H1 (cell line): ENCODE data around the gene P2RX6. TPM values are rescaled to one million over a fixed set of nuclear protein-coding genes. Genes with fewer than 3 reads are reported as not detected.

Source experiments
- CTCF ChIA-PET: fragments of 300-600 bp; sonication (Branson Sonifier 250); formaldehyde crosslinking; loops from one replicate; lab custom pipeline; 2021; ENCODE audit not compliant: partially characterized antibody; lab: Charles Lee
- POLR2A ChIA-PET: fragments of 300-600 bp; sonication (Branson Sonifier 250); formaldehyde crosslinking; loops from one replicate; lab custom pipeline; 2021; ENCODE audit warnings: inconsistent platforms; ENCODE audit not compliant: partially characterized antibody; lab: Charles Lee
- DNase-seq, 2 experiments: peaks; one replicate each; pipeline versions ENCODE4 v3.0.0 to v3.0.0-alpha.2; 2010 to 2022; ENCODE audit warnings: low spot score in 2 of 2, low read depth in 1 of 2, mixed read lengths in 1 of 2
- FAIRE-seq: peaks from 2 replicates; lab custom pipeline; 2011; peaks lifted over from hg19 to GRCh38; lab: Jason Lieb, UNC
- H2AFZ ChIP-seq: 2 replicates; pipeline ENCODE4 v1.8.1; 2012; ENCODE audit warnings: low read length, inconsistent platforms
- H2AK5ac ChIP-seq: 2 replicates; pipeline ENCODE4 v1.6.1; 2013; ENCODE audit warnings: low read depth, low read length
- H2BK120ac ChIP-seq: replicated peaks from 2 replicates; pipeline ENCODE3; 2013; ENCODE audit warnings: low read depth, low read length, inconsistent platforms
- H2BK12ac ChIP-seq: 2 replicates; pipeline ENCODE4 v1.6.1; 2013; ENCODE audit warnings: low read depth, low read length
- H2BK15ac ChIP-seq: 2 replicates; pipeline ENCODE4 v1.6.1; 2013; ENCODE audit warnings: low read length
- H2BK20ac ChIP-seq: 2 replicates; pipeline ENCODE4 v1.6.1; 2013; ENCODE audit warnings: low read length
- H2BK5ac ChIP-seq: 2 replicates; pipeline ENCODE4 v1.6.1; 2013; ENCODE audit warnings: low read depth, low read length
- H3K14ac ChIP-seq: 2 replicates; pipeline ENCODE4 v1.6.1; 2013; ENCODE audit warnings: inconsistent platforms; ENCODE audit not compliant: insufficient read length
- H3K18ac ChIP-seq: 2 replicates; pipeline ENCODE4 v1.6.1; 2013; ENCODE audit warnings: low read length; ENCODE audit errors: extremely low read depth
- H3K23ac ChIP-seq: 2 replicates; pipeline ENCODE4 v1.6.1; 2013; ENCODE audit warnings: inconsistent platforms; ENCODE audit not compliant: insufficient read length
- H3K23me2 ChIP-seq: 2 replicates; pipeline ENCODE4 v1.6.1; 2013; ENCODE audit warnings: low read depth, low read length
- H3K27ac ChIP-seq: 2 replicates; pipeline ENCODE4 v1.6.1; 2011; ENCODE audit warnings: low read depth, low read length, inconsistent platforms
- H3K27me3 ChIP-seq, 4 experiments: replicated peaks in 1 of 4; 1 replicate in 1 of 4; 2 replicates in 3 of 4; pipeline versions ENCODE4 v1.6.1 to v1.8.1; 2011 to 2013; ENCODE audit warnings: low read length in 3 of 4, mild to moderate bottlenecking in 3 of 4, inconsistent platforms in 2 of 4, mixed read lengths in 2 of 4, moderate library complexity in 1 of 4; ENCODE audit not compliant: control insufficient read depth in 3 of 4, insufficient read depth in 3 of 4; ENCODE audit errors: extremely low read depth in 1 of 4
- H3K36me3 ChIP-seq, 4 experiments: 2 replicates each; pipeline versions ENCODE4 v1.6.1 to v1.8.1; 2011 to 2013; ENCODE audit warnings: mild to moderate bottlenecking in 4 of 4, low read length in 3 of 4, moderate library complexity in 2 of 4, control low read depth in 1 of 4, inconsistent platforms in 1 of 4; ENCODE audit not compliant: insufficient read depth in 4 of 4, control insufficient read depth in 2 of 4
- H3K4ac ChIP-seq: replicated peaks from 2 replicates; pipeline ENCODE3; 2013; ENCODE audit warnings: low read length, low read depth, mixed read lengths, inconsistent platforms; ENCODE audit not compliant: insufficient read length
- H3K4me1 ChIP-seq, 4 experiments: replicated peaks in 1 of 4; 1 replicate in 1 of 4; 2 replicates in 3 of 4; pipeline versions ENCODE4 v1.6.1 to v1.8.1; 2011 to 2013; ENCODE audit warnings: low read length in 3 of 4, inconsistent platforms in 2 of 4, mixed read lengths in 1 of 4; ENCODE audit not compliant: insufficient read depth in 4 of 4, control insufficient read depth in 3 of 4
- H3K4me2 ChIP-seq, 2 experiments: 2 replicates each; pipeline versions ENCODE4 v1.6.1 to v1.8.1; 2011 to 2013; ENCODE audit warnings: low read depth in 2 of 2, low read length in 2 of 2, control low read depth in 1 of 2, inconsistent platforms in 1 of 2, mild to moderate bottlenecking in 1 of 2; ENCODE audit not compliant: insufficient read depth in 1 of 2
- H3K4me3 ChIP-seq, 4 experiments: fragments of 200-600, 300-600 bp in 1 of 4; sonication (generic), shearing (Covaris generic), sonication (Bioruptor Twin) in 1 of 4; 2 replicates each; pipeline versions ENCODE4 v1.5.1 to v1.8.1; 2011 to 2016; ENCODE audit warnings: low read length in 4 of 4, low read depth in 3 of 4, control low read depth in 2 of 4, inconsistent platforms in 2 of 4, mild to moderate bottlenecking in 2 of 4, mixed read lengths in 1 of 4, moderate library complexity in 1 of 4; ENCODE audit not compliant: insufficient read depth in 2 of 4; ENCODE audit errors: extremely low read depth in 1 of 4
- H3K56ac ChIP-seq: replicated peaks from 2 replicates; pipeline ENCODE3; 2013; ENCODE audit warnings: low read depth, mild to moderate bottlenecking, mixed read lengths, low read length, inconsistent platforms; ENCODE audit not compliant: insufficient read length
- H3K79me1 ChIP-seq: 2 replicates; pipeline ENCODE4 v1.6.1; 2013; ENCODE audit warnings: low read depth, low read length, control low read depth
- H3K79me2 ChIP-seq, 2 experiments: 2 replicates each; pipeline versions ENCODE4 v1.6.1 to v1.8.1; 2012 to 2013; ENCODE audit warnings: low read length in 2 of 2, mild to moderate bottlenecking in 2 of 2, inconsistent platforms in 1 of 2; ENCODE audit not compliant: insufficient read depth in 2 of 2, control insufficient read depth in 1 of 2
- H3K9ac ChIP-seq, 4 experiments: replicated peaks in 1 of 4; 1 replicate in 1 of 4; 2 replicates in 3 of 4; pipeline versions ENCODE4 v1.6.1 to v1.8.1; 2011 to 2013; ENCODE audit warnings: low read depth in 3 of 4, low read length in 3 of 4, control low read depth in 2 of 4, mild to moderate bottlenecking in 2 of 4, moderate library complexity in 2 of 4, inconsistent platforms in 1 of 4; ENCODE audit errors: extremely low read depth in 1 of 4
- H3K9me3 ChIP-seq, 2 experiments: 2 replicates each; pipeline versions ENCODE4 v1.6.1 to v1.8.1; 2012 to 2013; ENCODE audit warnings: mild to moderate bottlenecking in 2 of 2, moderate library complexity in 2 of 2, control low read depth in 1 of 2, inconsistent platforms in 1 of 2, low read depth in 1 of 2, low read length in 1 of 2, mixed read lengths in 1 of 2; ENCODE audit not compliant: insufficient read depth in 2 of 2
- H4K20me1 ChIP-seq, 2 experiments: replicated peaks in 1 of 2; 2 replicates each; pipeline versions ENCODE3 to v1.8.1; 2011 to 2013; ENCODE audit warnings: inconsistent platforms in 2 of 2, low read length in 2 of 2, mild to moderate bottlenecking in 1 of 2; ENCODE audit not compliant: insufficient read depth in 2 of 2, control insufficient read depth in 1 of 2
- H4K5ac ChIP-seq: 2 replicates; pipeline ENCODE4 v1.6.1; 2013; ENCODE audit warnings: low read length, low read depth, mixed read lengths, inconsistent platforms; ENCODE audit not compliant: insufficient read length
- H4K8ac ChIP-seq: 2 replicates; pipeline ENCODE4 v1.8.0; 2013; ENCODE audit warnings: mild to moderate bottlenecking, moderate library complexity, low read length, inconsistent platforms; ENCODE audit not compliant: insufficient read depth; ENCODE audit errors: extremely low read depth
- H4K91ac ChIP-seq: replicated peaks from 2 replicates; pipeline ENCODE3; 2013; ENCODE audit warnings: low read length, mixed read lengths, inconsistent platforms; ENCODE audit not compliant: insufficient read length
- ATF2 ChIP-seq: IDR thresholded peaks from 2 replicates; pipeline ENCODE4 v1.6.1; 2012; ENCODE audit warnings: low read length, inconsistent platforms
- CEBPB ChIP-seq: IDR thresholded peaks from 2 replicates; pipeline ENCODE4 v1.6.1; 2012; ENCODE audit warnings: low read depth, low read length
- CTCF ChIP-seq, 3 experiments: IDR thresholded peaks; 1 replicate in 2 of 3; 2 replicates in 1 of 3; pipeline versions ENCODE4 v1.5.1 to v1.6.1; 2011; ENCODE audit warnings: low read length in 3 of 3, mild to moderate bottlenecking in 3 of 3, inconsistent platforms in 2 of 3, low read depth in 1 of 3, moderate library complexity in 1 of 3; ENCODE audit not compliant: insufficient read depth in 1 of 3; ENCODE audit errors: control extremely low read depth in 1 of 3
- GTF2F1 ChIP-seq: IDR thresholded peaks from 2 replicates; pipeline ENCODE4 v1.6.1; 2012; ENCODE audit warnings: low read depth, low read length, improper control_type of control experiment, borderline replicate concordance
- KDM5A ChIP-seq: fragments of 200-600 bp; IDR thresholded peaks from 2 replicates; pipeline ENCODE4 v1.7.1; 2012; ENCODE audit warnings: mild to moderate bottlenecking, low read length, inconsistent platforms, mixed read lengths
- SP1 ChIP-seq: IDR thresholded peaks from 2 replicates; pipeline ENCODE4 v1.6.1; 2011; ENCODE audit warnings: low read depth, low read length
- WGBS, 2 experiments: shearing (Covaris generic) in 1 of 2; methylation state at CpG; one replicate each; pipeline versions ENCODE4 v1.1.6 to v1.1.7; 2013 to 2015; ENCODE audit warnings: low lambda C conversion rate in 2 of 2, mixed read lengths in 2 of 2, inconsistent platforms in 1 of 2, low coverage in 1 of 2, missing lambda C conversion rate in 1 of 2; ENCODE audit not compliant: insufficient replicate concordance in 2 of 2, insufficient coverage in 1 of 2, insufficient read length in 1 of 2; ENCODE audit errors: extremely low coverage in 1 of 2, missing lambda C conversion rate in 1 of 2; 5-methylcytosine and 5-hydroxymethylcytosine counted together
- polyA plus RNA-seq, 7 experiments: library from polyadenylated mRNA; depleted of rRNA in 3 of 7; stranded (reverse) in 5 of 7; unstranded in 2 of 7; fragments of >200 nt in 5 of 7; fragments of 200-250 nt in 2 of 7; gene quantifications; 1 replicate in 5 of 7; 2 replicates in 1 of 7; 4 replicates in 1 of 7; pipeline versions ENCODE4 v1.2.1 to v1.2.3, GENCODE V29; 2011 to 2013; ENCODE audit warnings: missing spikeins in 2 of 7, mixed read lengths in 2 of 7
- total RNA-seq: library from RNA; stranded (reverse); fragmentation: NEBNext Ultra II Directional; extraction: Animal tissue kit (Norgen Biotek cat#: 25700); gene quantifications from 2 replicates; pipeline ENCODE4 v1.2.1, GENCODE V29; 2021

Gene P2RX6
- total and polyA plus RNA-seq, 2 of the 8 experiments (the other 6 are each of a cell fraction or from before 2014, with no cell fraction given): 0.09 TPM; not detected in 1

GRCh38 chr22:20976291-20976877, 38.6 kb upstream of the P2RX6 start:
- FAIRE-seq: no peak
- H3K18ac ChIP-seq: no peak overlapping the region
- no peak overlapping the region for H3K56ac ChIP-seq
- H4K8ac ChIP-seq: no peak overlapping the region; the same call in 1 of the 2 replicates
- no peak overlapping the region for H2AK5ac ChIP-seq
- DNase-seq: no peak
- no peak overlapping the region for H3K4ac ChIP-seq
- no peak overlapping the region for H2BK12ac ChIP-seq
- no peak overlapping the region for H3K9ac ChIP-seq
- peaks cover 11 to 17% of the 10 kb centered on the region in 2 experiments for H3K9me3 ChIP-seq
- no peak overlapping the region for H3K4me3 ChIP-seq
- H3K23me2 ChIP-seq: 0 out of 2 replicates have a peak, but pooled peaks cover 3% of the 10 kb centered on the region
- no peaks in the 10 kb centered on the region for H3K79me2 ChIP-seq
- H3K14ac ChIP-seq: no peak overlapping the region
- no peak overlapping the region for H2BK15ac ChIP-seq
- no peak overlapping the region for H3K27ac ChIP-seq
- no peak overlapping the region for H3K4me2 ChIP-seq
- peaks cover 0 to 17% (median 7%) of the 10 kb centered on the region in 4 experiments; a peak in 3 of 7 replicates for H3K27me3 ChIP-seq
- WGBS, 2 experiments: 84% methylated on average over 24 of the region's 24 CpGs; no CpG with 5 or more reads in 1 of the 2 experiments
- H4K91ac ChIP-seq: no peak overlapping the region
- H3K79me1 ChIP-seq: no peaks in the 10 kb centered on the region
- H3K23ac ChIP-seq: no peak overlapping the region
- no peak overlapping the region for H2AFZ ChIP-seq
- H2BK5ac ChIP-seq: no peak overlapping the region
- peaks cover 2 to 18% (median 9%) of the 10 kb centered on the region in 4 experiments for H3K4me1 ChIP-seq
- H3K36me3 ChIP-seq: no peaks in the 10 kb centered on the region
- no peak for TF ChIP-seq GTF2F1
- TF ChIP-seq ATF2: no peak
- TF ChIP-seq CTCF (IDR thresholded peaks at IDR 0.05; ENCODE audit: control extremely low read depth in 1 of 3, insufficient read depth in 1 of 3, low read depth in 1 of 3, low read length in 3 of 3): no peak
- TF ChIP-seq SP1: no peak
- no peak for TF ChIP-seq KDM5A
- no peak for TF ChIP-seq CEBPB
- no peak overlapping the region for H2BK120ac ChIP-seq
- no peak overlapping the region for H4K5ac ChIP-seq
- H2BK20ac ChIP-seq: no peak overlapping the region
- peaks cover 1 to 2% of the 10 kb centered on the region in 2 experiments for H4K20me1 ChIP-seq
- CTCF ChIA-PET: interaction anchor here (0.8 to 10.9 kb wide), 7 partner anchors 9 to 126 kb away, joined by 3 to 115 read pairs (median 6); partner anchors contain the start of gene AIFM3
- POLR2A ChIA-PET: interaction anchor here (0.9 to 3.0 kb wide), 2 partner anchors 19 kb away, joined by 3 to 7 read pairs; no protein-coding TSS in a partner anchor
